Uterus (tissue), 2 donors: ENCODE data around the gene SNX33.

Experiments
- CTCF ChIP-seq, 4 experiments: fragments of 200-600 bp in 2 of 4; fragments of 450-650 bp in 2 of 4; sonication (generic) in 2 of 4; IDR thresholded peaks; one replicate each; pipeline ENCODE4 v1.5.1; 2016 to 2019; ENCODE audit warnings: antibody characterized with exemption in 4 of 4, mild to moderate bottlenecking in 2 of 4, moderate library complexity in 1 of 4
- POLR2A ChIP-seq, 2 donors: fragments of 450-650 bp; IDR thresholded peaks; one replicate each; pipeline ENCODE4 v1.6.1; 2016; ENCODE audit warnings: antibody characterized with exemption in 2 of 2, mild to moderate bottlenecking in 1 of 2, moderate library complexity in 1 of 2

- TF ChIP-seq CTCF (IDR thresholded peaks at IDR 0.05), result no peak
- TF ChIP-seq POLR2A (IDR thresholded peaks at IDR 0.05), result no peak
These were observed 36.9 kb downstream of the SNX33 start for GRCh38 chr15:75684648-75685047.
